GM18502 (cell line): ENCODE results near the gene MAP3K14.

Source experiments
- ATAC-seq: cut with Tn5 transposase; IDR thresholded peaks from one replicate; pipeline ENCODE4 v1.9.1; 2021; ENCODE audit warnings: mild to moderate bottlenecking; ENCODE audit not compliant: unreplicated experiment, poor library complexity

Gene MAP3K14

GRCh38 chr17:45227926-45228762 lies 88.7 kb downstream of the MAP3K14 start:
- ATAC-seq = no peak

GRCh38 chr17:45227101-45227925 lies 89.5 kb downstream of the MAP3K14 start:
- ATAC-seq = no peak

GRCh38 chr17:45226576-45226975 lies 90.2 kb downstream of the MAP3K14 start:
- no peak for ATAC-seq

GRCh38 chr17:45225964-45226530 lies 90.8 kb downstream of the MAP3K14 start:
- peak; percentile 44 for ATAC-seq

GRCh38 chr17:45225051-45225700 lies 91.6 kb downstream of the MAP3K14 start:
- ATAC-seq = no peak

GRCh38 chr17:45224671-45225050 lies 92.2 kb downstream of the MAP3K14 start:
- no peak for ATAC-seq

- no peak for ATAC-seq
These were observed 93.0 kb downstream of the MAP3K14 start for GRCh38 chr17:45223539-45224528.

- no peak for ATAC-seq
These were observed 93.8 kb downstream of the MAP3K14 start for GRCh38 chr17:45222996-45223538.

GRCh38 chr17:45222289-45222995 lies 94.4 kb downstream of the MAP3K14 start:
- no peak for ATAC-seq

GRCh38 chr17:45222014-45222288 lies 94.9 kb downstream of the MAP3K14 start:
- ATAC-seq = no peak

GRCh38 chr17:45221081-45222013 lies 95.5 kb downstream of the MAP3K14 start, which contains the start of gene FMNL1:
Gene FMNL1 (plus strand): TSS chr17:45221885. CDS start chr17:45222125, 240 bp downstream.
- no peak for ATAC-seq

GRCh38 chr17:45220079-45220478 lies 96.7 kb downstream of the MAP3K14 start:
- no peak for ATAC-seq

- ATAC-seq = no peak
These were observed 97.7 kb downstream of the MAP3K14 start for GRCh38 chr17:45218895-45219661.
